Endothelial cell of umbilical vein (primary cell): ENCODE data around the gene UBR3. TPM values are rescaled to one million over a fixed set of nuclear protein-coding genes. Genes with fewer than 3 reads are reported as not detected.

Experiments used
- BruUV-seq: library from RNA; stranded (reverse); fragments of 400-500 nt; replicated peaks from 2 replicates; lab custom pipeline; 2021; lab: Mats Ljungman, UMichigan
- CTCF ChIA-PET: fragments of 300-600, 350-600 bp; sonication (Branson Sonifier 250); formaldehyde crosslinking; loops from one replicate; lab custom pipeline; 2021; ENCODE audit warnings: antibody characterized with exemption, inconsistent platforms; lab: Charles Lee
- POLR2A ChIA-PET: fragments of 300-600, 350-600 bp; sonication (Branson Sonifier 250); formaldehyde crosslinking; loops from one replicate; lab custom pipeline; 2021; ENCODE audit warnings: antibody characterized with exemption, inconsistent platforms; lab: Charles Lee
- DNase-seq: peaks from one replicate; pipeline ENCODE4 v3.0.0-alpha.2; 2011; ENCODE audit warnings: low read depth, low spot score
- FAIRE-seq: peaks from 2 replicates; lab custom pipeline; 2011; peaks lifted over from hg19 to GRCh38; lab: Jason Lieb, UNC
- H2AFZ ChIP-seq: 2 replicates; pipeline ENCODE4 v1.6.0; 2012; ENCODE audit warnings: low read depth, low read length, control low read depth, inconsistent platforms
- H3K27ac ChIP-seq: 2 replicates; pipeline ENCODE4 v1.5.1; 2011; ENCODE audit warnings: low read depth, mild to moderate bottlenecking, control low read depth, low read length, moderate library complexity; ENCODE audit not compliant: insufficient read depth
- H3K27me3 ChIP-seq, 2 experiments: 2 replicates each; pipeline versions ENCODE4 v1.6.0 to v1.6.1; 2011; ENCODE audit warnings: low read length in 2 of 2, mixed read lengths in 1 of 2; ENCODE audit not compliant: control insufficient read depth in 2 of 2, insufficient read depth in 2 of 2
- H3K36me3 ChIP-seq, 2 experiments: 2 replicates in 1 of 2; 3 replicates in 1 of 2; pipeline ENCODE4 v1.5.1; 2011; ENCODE audit warnings: low read length in 2 of 2, mild to moderate bottlenecking in 1 of 2, moderate library complexity in 1 of 2; ENCODE audit not compliant: control insufficient read depth in 2 of 2, insufficient read depth in 2 of 2; ENCODE audit errors: extremely low read depth in 1 of 2
- H3K4me1 ChIP-seq: 3 replicates; pipeline ENCODE4 v1.5.1; 2011; ENCODE audit warnings: mild to moderate bottlenecking, low read length; ENCODE audit not compliant: control insufficient read depth, insufficient read depth; ENCODE audit errors: extremely low read depth
- H3K4me2 ChIP-seq: 2 replicates; pipeline ENCODE4 v1.6.1; 2011; ENCODE audit warnings: low read length, control low read depth, mixed read lengths; ENCODE audit not compliant: insufficient read depth
- H3K4me3 ChIP-seq, 3 experiments: fragments of 200-600 bp in 1 of 3; sonication (generic), shearing (Covaris generic) in 1 of 3; replicated peaks in 1 of 3; 2 replicates each; pipeline ENCODE4 v1.5.1; 2011 to 2016; ENCODE audit warnings: control low read depth in 3 of 3, low read length in 3 of 3, mild to moderate bottlenecking in 2 of 3, inconsistent platforms in 1 of 3, low read depth in 1 of 3, moderate library complexity in 1 of 3; ENCODE audit not compliant: insufficient read depth in 1 of 3
- H3K79me2 ChIP-seq: 2 replicates; pipeline ENCODE4 v1.6.0; 2012; ENCODE audit warnings: low read length, inconsistent platforms; ENCODE audit not compliant: control insufficient read depth, insufficient read depth
- H3K9ac ChIP-seq: replicated peaks from 2 replicates; pipeline ENCODE3; 2011; ENCODE audit warnings: low read length, control low read depth; ENCODE audit not compliant: insufficient read depth; ENCODE audit errors: extremely low read depth
- H3K9me1 ChIP-seq: replicated peaks from 3 replicates; pipeline ENCODE4 v1.6.0; 2011; ENCODE audit warnings: mild to moderate bottlenecking, low read length; ENCODE audit not compliant: control insufficient read depth, insufficient read depth; ENCODE audit errors: extremely low read depth
- H3K9me3 ChIP-seq: replicated peaks from 2 replicates; pipeline ENCODE4 v1.5.1; 2012; ENCODE audit warnings: low read length, inconsistent platforms; ENCODE audit not compliant: control insufficient read depth, insufficient read depth
- H4K20me1 ChIP-seq: replicated peaks from 2 replicates; pipeline ENCODE3; 2011; ENCODE audit warnings: mild to moderate bottlenecking, low read length; ENCODE audit not compliant: control insufficient read depth, insufficient read depth; ENCODE audit errors: extremely low read depth
- EZH2 ChIP-seq: IDR thresholded peaks from 2 replicates; pipeline ENCODE4 v1.6.1; 2012; ENCODE audit warnings: borderline replicate concordance, low read depth, mild to moderate bottlenecking, moderate library complexity, low read length, inconsistent platforms; ENCODE audit not compliant: severe bottlenecking
- FOS ChIP-seq: IDR thresholded peaks from 2 replicates; pipeline ENCODE4 v1.6.1; 2011; ENCODE audit warnings: mild to moderate bottlenecking, low read length, moderate library complexity, borderline replicate concordance; ENCODE audit not compliant: insufficient read depth
- GATA2 ChIP-seq: IDR thresholded peaks from 2 replicates; pipeline ENCODE4 v1.7.0; 2011; ENCODE audit warnings: low read depth, mild to moderate bottlenecking, moderate library complexity, mixed read lengths, low read length; ENCODE audit not compliant: insufficient read length, insufficient read depth
- JUN ChIP-seq: IDR thresholded peaks from 2 replicates; pipeline ENCODE4 v1.6.1; 2011; ENCODE audit warnings: borderline replicate concordance, low read depth; ENCODE audit not compliant: insufficient read length, insufficient read depth
- MYC ChIP-seq: IDR thresholded peaks from one replicate; pipeline ENCODE4 v1.6.1; 2011; ENCODE audit warnings: mild to moderate bottlenecking, low read depth, low read length
- POLR2A ChIP-seq: IDR thresholded peaks from 2 replicates; pipeline ENCODE4 v1.6.1; 2012; ENCODE audit warnings: low read depth, mild to moderate bottlenecking, control low read depth, low read length
- POLR2AphosphoS5 ChIP-seq: IDR thresholded peaks from 2 replicates; pipeline ENCODE4 v1.6.1; 2012; ENCODE audit warnings: low read depth, mild to moderate bottlenecking, control low read depth, low read length, moderate library complexity; ENCODE audit not compliant: insufficient read depth
- dilution Hi-C: fragments of 300-500 bp; cut with MboI; formaldehyde crosslinking; loops from one replicate; pipeline ENCODE4 v1.15.0; 2019; ENCODE audit warnings: low sequenced_read_pairs; ENCODE audit not compliant: extremely low pct_ligation_motif_present
- intact Hi-C: fragments of 100-400 bp; cut with micrococcal nuclease; formaldehyde crosslinking; loops from one replicate; pipeline ENCODE4 v1.10.0; 2022
- polyA plus RNA-seq, 4 experiments: library from polyadenylated mRNA; depleted of rRNA in 3 of 4; stranded (reverse) in 3 of 4; unstranded in 1 of 4; fragments of >200 nt; gene quantifications; 2 replicates each; pipeline versions ENCODE4 v1.2.1 to v1.2.3, GENCODE V29; 2011 to 2012; ENCODE audit warnings: missing spikeins in 1 of 4
- total RNA-seq: library from RNA; stranded (reverse); gene quantifications from 2 replicates; pipeline ENCODE4 v1.2.3, GENCODE V29; 2021
- TF ChIP-seq, protein P1 (sequence below): IDR thresholded peaks from 2 replicates; pipeline ENCODE4 v1.6.1; 2011; ENCODE audit not compliant: insufficient read depth, insufficient read length
- TF ChIP-seq, protein P2 (sequence below), 2 donors: IDR thresholded peaks; 1 replicate in 1 of 2; 2 replicates in 1 of 2; pipeline ENCODE4 v1.5.1; 2011; ENCODE audit warnings: low read length in 2 of 2, mild to moderate bottlenecking in 2 of 2, moderate library complexity in 2 of 2, control low read depth in 1 of 2, inconsistent platforms in 1 of 2, low read depth in 1 of 2; ENCODE audit not compliant: insufficient read depth in 1 of 2; ENCODE audit errors: extremely low read depth in 1 of 2

Gene UBR3
- total and polyA plus RNA-seq, 2 donors (not counting 3 experiments of a cell fraction or from before 2014, with no cell fraction given), result 5.3 to 27.5 TPM

DNA sequence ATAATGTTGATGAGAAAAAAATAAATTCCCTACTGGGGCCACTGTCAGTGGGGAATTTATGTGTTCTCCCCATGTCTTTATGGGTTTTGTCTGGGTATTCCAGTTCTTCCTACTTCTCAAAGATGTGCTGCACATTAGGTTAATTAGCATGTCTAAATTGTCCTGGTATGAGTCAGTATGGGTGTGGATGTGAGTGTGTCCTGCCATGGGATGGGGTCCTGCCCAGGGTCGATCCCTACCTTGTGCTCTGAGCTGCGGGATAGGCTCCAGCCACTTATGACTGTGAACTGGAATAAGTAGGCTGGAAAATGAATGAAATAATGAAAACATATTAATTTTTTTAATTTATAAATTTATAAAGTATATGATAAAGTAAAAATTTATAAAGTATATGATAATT lies 167.5 kb downstream of the UBR3 start:
- H3K9me3 ChIP-seq, result no peaks in the 10 kb centered on the region
- FAIRE-seq, result no peak
- no peak overlapping the region for H3K9ac ChIP-seq
- no peak overlapping the region for H3K27ac ChIP-seq
- H3K4me3 ChIP-seq, result no peak overlapping the region
- no peaks in the 10 kb centered on the region for H3K4me1 ChIP-seq
- POLR2A ChIA-PET, result no interaction called here
- H3K9me1 ChIP-seq, result no peaks in the 10 kb centered on the region
- no peak overlapping the region for H2AFZ ChIP-seq
- H4K20me1 ChIP-seq, result peaks cover 2% of the 10 kb centered on the region
- CTCF ChIA-PET, result no interaction called here
- H3K79me2 ChIP-seq, result no peaks in the 10 kb centered on the region
- dilution Hi-C loops, result no loop called here
- no TSS peak for BruUV-seq
- H3K36me3 ChIP-seq, result peaks cover 0 to 5% of the 10 kb centered on the region in 2 experiments
- TF ChIP-seq POLR2AphosphoS5 (no peak), MYC (no peak), GATA2 (no peak), JUN (no peak), POLR2A (no peak), FOS (no peak), EZH2 (no peak)
- TF ChIP-seq, protein P1, sequence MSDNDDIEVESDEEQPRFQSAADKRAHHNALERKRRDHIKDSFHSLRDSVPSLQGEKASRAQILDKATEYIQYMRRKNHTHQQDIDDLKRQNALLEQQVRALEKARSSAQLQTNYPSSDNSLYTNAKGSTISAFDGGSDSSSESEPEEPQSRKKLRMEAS, result no peak
- TF ChIP-seq, protein P2, sequence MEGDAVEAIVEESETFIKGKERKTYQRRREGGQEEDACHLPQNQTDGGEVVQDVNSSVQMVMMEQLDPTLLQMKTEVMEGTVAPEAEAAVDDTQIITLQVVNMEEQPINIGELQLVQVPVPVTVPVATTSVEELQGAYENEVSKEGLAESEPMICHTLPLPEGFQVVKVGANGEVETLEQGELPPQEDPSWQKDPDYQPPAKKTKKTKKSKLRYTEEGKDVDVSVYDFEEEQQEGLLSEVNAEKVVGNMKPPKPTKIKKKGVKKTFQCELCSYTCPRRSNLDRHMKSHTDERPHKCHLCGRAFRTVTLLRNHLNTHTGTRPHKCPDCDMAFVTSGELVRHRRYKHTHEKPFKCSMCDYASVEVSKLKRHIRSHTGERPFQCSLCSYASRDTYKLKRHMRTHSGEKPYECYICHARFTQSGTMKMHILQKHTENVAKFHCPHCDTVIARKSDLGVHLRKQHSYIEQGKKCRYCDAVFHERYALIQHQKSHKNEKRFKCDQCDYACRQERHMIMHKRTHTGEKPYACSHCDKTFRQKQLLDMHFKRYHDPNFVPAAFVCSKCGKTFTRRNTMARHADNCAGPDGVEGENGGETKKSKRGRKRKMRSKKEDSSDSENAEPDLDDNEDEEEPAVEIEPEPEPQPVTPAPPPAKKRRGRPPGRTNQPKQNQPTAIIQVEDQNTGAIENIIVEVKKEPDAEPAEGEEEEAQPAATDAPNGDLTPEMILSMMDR (IDR thresholded peaks at IDR 0.05; ENCODE audit: extremely low read depth in 1 of 2, insufficient read depth in 1 of 2, low read depth in 1 of 2, low read length in 2 of 2), result no peak
- intact Hi-C loops, result no loop called here
- no peaks in the 10 kb centered on the region for H3K27me3 ChIP-seq
- no peak overlapping the region for H3K4me2 ChIP-seq
- DNase-seq, result no peak
